ENCODE results near the gene MCTP1.

DNA sequence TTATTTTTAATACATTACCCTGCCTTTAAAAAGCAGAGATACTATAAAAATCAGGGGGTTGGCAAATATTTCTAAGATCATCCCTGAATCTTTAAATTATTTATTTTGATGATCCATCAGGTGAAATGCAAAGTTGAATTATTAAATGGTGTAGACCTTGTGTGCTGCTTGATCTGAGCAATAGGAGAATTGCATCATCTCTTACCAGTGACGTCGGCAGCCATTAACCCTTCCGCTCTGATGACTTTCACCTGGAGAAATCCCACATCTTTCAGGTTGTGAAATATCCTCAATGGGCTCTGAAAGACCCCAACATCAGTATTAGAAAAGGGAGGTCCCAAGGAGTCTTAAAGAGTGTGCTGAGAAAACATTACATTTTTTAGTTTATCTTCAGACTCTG is 396.2 kb downstream of the MCTP1 start:
- TF ChIP-seq, protein P1, sequence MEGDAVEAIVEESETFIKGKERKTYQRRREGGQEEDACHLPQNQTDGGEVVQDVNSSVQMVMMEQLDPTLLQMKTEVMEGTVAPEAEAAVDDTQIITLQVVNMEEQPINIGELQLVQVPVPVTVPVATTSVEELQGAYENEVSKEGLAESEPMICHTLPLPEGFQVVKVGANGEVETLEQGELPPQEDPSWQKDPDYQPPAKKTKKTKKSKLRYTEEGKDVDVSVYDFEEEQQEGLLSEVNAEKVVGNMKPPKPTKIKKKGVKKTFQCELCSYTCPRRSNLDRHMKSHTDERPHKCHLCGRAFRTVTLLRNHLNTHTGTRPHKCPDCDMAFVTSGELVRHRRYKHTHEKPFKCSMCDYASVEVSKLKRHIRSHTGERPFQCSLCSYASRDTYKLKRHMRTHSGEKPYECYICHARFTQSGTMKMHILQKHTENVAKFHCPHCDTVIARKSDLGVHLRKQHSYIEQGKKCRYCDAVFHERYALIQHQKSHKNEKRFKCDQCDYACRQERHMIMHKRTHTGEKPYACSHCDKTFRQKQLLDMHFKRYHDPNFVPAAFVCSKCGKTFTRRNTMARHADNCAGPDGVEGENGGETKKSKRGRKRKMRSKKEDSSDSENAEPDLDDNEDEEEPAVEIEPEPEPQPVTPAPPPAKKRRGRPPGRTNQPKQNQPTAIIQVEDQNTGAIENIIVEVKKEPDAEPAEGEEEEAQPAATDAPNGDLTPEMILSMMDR (IDR thresholded peaks at IDR 0.05 in 2 of 3, conservative IDR thresholded peaks at IDR 0.05 in 1 of 3; ENCODE audit: borderline replicate concordance in 1 of 3, insufficient read depth in 1 of 3, low read depth in 2 of 3, low read length in 2 of 3): no peak
- TF ChIP-seq SIN3A (IDR thresholded peaks at IDR 0.05; ENCODE audit: low read depth): no peak
- no peak for TF ChIP-seq SP1 (IDR thresholded peaks at IDR 0.05; ENCODE audit: low read depth)
- TF ChIP-seq, protein P2, sequence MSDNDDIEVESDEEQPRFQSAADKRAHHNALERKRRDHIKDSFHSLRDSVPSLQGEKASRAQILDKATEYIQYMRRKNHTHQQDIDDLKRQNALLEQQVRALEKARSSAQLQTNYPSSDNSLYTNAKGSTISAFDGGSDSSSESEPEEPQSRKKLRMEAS (IDR thresholded peaks at IDR 0.05): no peak
- TF ChIP-seq EZH2 (IDR thresholded peaks at IDR 0.05): no peak
- no peak for TF ChIP-seq TCF7L2 (IDR thresholded peaks at IDR 0.05; ENCODE audit: borderline replicate concordance, extremely low read depth, insufficient read depth, insufficient read length)
- TF ChIP-seq, protein P3, sequence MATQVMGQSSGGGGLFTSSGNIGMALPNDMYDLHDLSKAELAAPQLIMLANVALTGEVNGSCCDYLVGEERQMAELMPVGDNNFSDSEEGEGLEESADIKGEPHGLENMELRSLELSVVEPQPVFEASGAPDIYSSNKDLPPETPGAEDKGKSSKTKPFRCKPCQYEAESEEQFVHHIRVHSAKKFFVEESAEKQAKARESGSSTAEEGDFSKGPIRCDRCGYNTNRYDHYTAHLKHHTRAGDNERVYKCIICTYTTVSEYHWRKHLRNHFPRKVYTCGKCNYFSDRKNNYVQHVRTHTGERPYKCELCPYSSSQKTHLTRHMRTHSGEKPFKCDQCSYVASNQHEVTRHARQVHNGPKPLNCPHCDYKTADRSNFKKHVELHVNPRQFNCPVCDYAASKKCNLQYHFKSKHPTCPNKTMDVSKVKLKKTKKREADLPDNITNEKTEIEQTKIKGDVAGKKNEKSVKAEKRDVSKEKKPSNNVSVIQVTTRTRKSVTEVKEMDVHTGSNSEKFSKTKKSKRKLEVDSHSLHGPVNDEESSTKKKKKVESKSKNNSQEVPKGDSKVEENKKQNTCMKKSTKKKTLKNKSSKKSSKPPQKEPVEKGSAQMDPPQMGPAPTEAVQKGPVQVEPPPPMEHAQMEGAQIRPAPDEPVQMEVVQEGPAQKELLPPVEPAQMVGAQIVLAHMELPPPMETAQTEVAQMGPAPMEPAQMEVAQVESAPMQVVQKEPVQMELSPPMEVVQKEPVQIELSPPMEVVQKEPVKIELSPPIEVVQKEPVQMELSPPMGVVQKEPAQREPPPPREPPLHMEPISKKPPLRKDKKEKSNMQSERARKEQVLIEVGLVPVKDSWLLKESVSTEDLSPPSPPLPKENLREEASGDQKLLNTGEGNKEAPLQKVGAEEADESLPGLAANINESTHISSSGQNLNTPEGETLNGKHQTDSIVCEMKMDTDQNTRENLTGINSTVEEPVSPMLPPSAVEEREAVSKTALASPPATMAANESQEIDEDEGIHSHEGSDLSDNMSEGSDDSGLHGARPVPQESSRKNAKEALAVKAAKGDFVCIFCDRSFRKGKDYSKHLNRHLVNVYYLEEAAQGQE (IDR thresholded peaks at IDR 0.05; ENCODE audit: low read depth): no peak
- no peak for TF ChIP-seq POLR2A (IDR thresholded peaks at IDR 0.05; ENCODE audit: borderline replicate concordance, extremely low read depth, insufficient read depth, insufficient read length)
- no peak for TF ChIP-seq POLR2AphosphoS5 (IDR thresholded peaks at IDR 0.05; ENCODE audit: low read depth, low read length)
- TF ChIP-seq ZFX (IDR thresholded peaks at IDR 0.05): no peak
- TF ChIP-seq, protein P4, sequence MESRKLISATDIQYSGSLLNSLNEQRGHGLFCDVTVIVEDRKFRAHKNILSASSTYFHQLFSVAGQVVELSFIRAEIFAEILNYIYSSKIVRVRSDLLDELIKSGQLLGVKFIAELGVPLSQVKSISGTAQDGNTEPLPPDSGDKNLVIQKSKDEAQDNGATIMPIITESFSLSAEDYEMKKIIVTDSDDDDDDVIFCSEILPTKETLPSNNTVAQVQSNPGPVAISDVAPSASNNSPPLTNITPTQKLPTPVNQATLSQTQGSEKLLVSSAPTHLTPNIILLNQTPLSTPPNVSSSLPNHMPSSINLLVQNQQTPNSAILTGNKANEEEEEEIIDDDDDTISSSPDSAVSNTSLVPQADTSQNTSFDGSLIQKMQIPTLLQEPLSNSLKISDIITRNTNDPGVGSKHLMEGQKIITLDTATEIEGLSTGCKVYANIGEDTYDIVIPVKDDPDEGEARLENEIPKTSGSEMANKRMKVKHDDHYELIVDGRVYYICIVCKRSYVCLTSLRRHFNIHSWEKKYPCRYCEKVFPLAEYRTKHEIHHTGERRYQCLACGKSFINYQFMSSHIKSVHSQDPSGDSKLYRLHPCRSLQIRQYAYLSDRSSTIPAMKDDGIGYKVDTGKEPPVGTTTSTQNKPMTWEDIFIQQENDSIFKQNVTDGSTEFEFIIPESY (IDR thresholded peaks at IDR 0.05; ENCODE audit: extremely low read depth, insufficient replicate concordance, low read length): no peak
- no peak for TF ChIP-seq YY1 (IDR thresholded peaks at IDR 0.05; ENCODE audit: extremely low read depth, insufficient replicate concordance, low read depth, low read length)
- no peak for TF ChIP-seq SRF (IDR thresholded peaks at IDR 0.05; ENCODE audit: low read depth)

All from HCT116 (cell line).